Nasal cavity respiratory epithelium epithelial cell of viscerocranial mucosa (primary cell): Measurements from ENCODE around the gene CYSLTR1. TPM values are rescaled to one million over a fixed set of nuclear protein-coding genes. Genes with fewer than 3 reads are reported as not detected.

Experiments
- total RNA-seq: library from RNA; depleted of rRNA; stranded (reverse); fragments of >200 nt; gene quantifications from 2 replicates; pipeline ENCODE4 v1.2.3, GENCODE V29; 2014

CYSLTR1 gene, protein sequence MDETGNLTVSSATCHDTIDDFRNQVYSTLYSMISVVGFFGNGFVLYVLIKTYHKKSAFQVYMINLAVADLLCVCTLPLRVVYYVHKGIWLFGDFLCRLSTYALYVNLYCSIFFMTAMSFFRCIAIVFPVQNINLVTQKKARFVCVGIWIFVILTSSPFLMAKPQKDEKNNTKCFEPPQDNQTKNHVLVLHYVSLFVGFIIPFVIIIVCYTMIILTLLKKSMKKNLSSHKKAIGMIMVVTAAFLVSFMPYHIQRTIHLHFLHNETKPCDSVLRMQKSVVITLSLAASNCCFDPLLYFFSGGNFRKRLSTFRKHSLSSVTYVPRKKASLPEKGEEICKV
- under 0.01 TPM in 1 of 2 replicates, not detected in the other for total RNA-seq

DNA sequence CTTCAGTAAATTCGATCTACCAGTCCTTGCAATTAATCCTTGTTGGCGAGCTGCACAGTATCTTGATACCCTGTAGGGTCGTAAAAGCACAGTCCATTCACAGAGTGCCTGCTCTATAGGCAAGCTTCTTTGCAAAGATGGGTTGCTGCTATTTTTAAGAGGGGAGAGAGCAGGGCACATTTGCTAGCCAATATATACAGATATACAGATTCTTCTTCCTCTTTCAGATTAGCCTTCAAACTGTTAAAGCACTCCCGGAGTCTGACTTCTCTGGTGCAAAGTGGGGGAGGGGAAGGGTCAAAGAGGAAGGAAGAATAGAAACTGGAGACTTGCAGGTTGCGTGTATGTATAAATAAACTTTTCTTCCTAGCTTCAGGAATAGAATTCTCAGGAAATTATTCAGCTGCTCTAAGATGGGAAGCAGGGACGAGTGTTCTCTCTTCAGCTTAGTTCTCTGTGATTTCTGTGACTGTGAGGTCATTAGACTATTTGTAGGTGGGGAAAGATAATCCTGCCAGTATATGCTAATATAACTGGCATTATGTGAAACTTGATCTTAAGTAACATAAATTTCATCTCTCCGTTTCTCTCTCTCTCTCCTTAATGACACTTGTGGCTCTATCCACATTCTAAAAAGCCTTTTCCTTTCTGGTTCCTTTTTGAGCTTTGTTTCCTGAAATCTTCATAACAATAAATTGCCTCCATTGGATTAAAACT is at the start of gene CYSLTR1:
Gene CYSLTR1 (minus strand): TSS at position 242 of the 717 bp plus-strand sequence. CDS start 53,865 bp downstream, outside the sequence.

Other genes starting within 250 kb of the CYSLTR1 start
- gene PGK1, start 223.4 kb downstream of the CYSLTR1 start, total RNA-seq, result 160 and 470 TPM in 2 replicates
- 4.4 and 5.3 TPM in 2 replicates for gene TAF9B, start 188.0 kb downstream of the CYSLTR1 start, total RNA-seq